BE2C (cell line): ENCODE measurements around the gene RNF152. TPM values are rescaled to one million over a fixed set of nuclear protein-coding genes. Genes with fewer than 3 reads are reported as not detected.

Experiments used
- DNase-seq: peaks from one replicate; pipeline ENCODE4 v3.0.0-alpha.2; 2020
- H3K27me3 ChIP-seq: fragments of 250-450 bp; sonication (Bioruptor Pico); 2 replicates; pipeline ENCODE4 v1.5.1; 2020; ENCODE audit warnings: mild to moderate bottlenecking
- H3K36me3 ChIP-seq: fragments of 250-450 bp; sonication (Bioruptor Pico); 2 replicates; pipeline ENCODE4 v1.5.1; 2020; ENCODE audit warnings: mild to moderate bottlenecking
- H3K4me1 ChIP-seq: fragments of 250-450 bp; sonication (Bioruptor Pico); 2 replicates; pipeline ENCODE4 v1.5.1; 2020
- H3K4me3 ChIP-seq: 2 replicates; pipeline ENCODE4 v1.5.1; 2011; ENCODE audit warnings: low read depth, low read length
- H3K9me3 ChIP-seq: fragments of 250-450 bp; sonication (Bioruptor Pico); 2 replicates; pipeline ENCODE4 v1.5.1; 2020
- polyA plus RNA-seq: library from polyadenylated mRNA; unstranded; fragments of >200 nt; gene quantifications from one replicate; pipeline ENCODE4 v1.2.1, GENCODE V29; 2012; ENCODE audit warnings: low read depth, missing spikeins; ENCODE audit not compliant: insufficient read length, insufficient read depth
- TF ChIP-seq, protein P1 (sequence below): IDR thresholded peaks from 2 replicates; pipeline ENCODE4 v1.5.1; 2012; ENCODE audit warnings: mild to moderate bottlenecking, low read depth, low read length

Gene RNF152, protein sequence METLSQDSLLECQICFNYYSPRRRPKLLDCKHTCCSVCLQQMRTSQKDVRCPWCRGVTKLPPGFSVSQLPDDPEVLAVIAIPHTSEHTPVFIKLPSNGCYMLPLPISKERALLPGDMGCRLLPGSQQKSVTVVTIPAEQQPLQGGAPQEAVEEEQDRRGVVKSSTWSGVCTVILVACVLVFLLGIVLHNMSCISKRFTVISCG
- 0.22 TPM for polyA plus RNA-seq

DNA sequence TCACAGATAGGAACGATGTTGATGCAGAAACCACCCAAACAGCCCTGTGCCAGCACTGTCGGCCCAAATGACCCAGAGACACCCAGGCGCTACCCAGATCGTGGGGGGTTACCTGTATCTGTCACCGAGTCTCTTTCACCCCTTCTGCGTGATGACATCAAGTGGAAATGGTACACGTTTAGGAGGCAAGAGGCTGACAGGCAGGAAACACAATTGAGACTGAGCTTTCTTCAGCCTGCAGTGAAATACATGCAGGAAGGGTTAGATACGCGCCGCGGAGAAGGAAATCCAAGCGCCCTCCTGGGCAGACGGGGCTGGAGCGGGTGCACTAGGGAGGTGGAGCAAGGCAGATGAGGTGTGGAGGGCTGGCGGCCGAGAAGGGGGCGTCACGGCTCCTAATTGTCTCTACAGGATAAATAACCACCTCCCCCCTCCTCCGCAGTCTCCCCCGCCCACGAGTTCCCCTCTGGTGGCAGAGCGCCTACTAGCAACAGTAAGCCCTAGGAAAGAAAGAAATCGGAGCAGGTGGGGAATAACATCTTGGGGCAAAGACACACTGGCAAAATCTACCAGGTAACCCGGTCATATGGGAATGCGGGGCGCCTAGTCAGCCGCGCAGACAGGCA lies at the start of gene RNF152:
Gene RNF152 (minus strand): TSS at position 325 of the 626 bp plus-strand sequence. CDS start 76,544 bp downstream, outside the sequence.
- peaks cover 12% of the 10 kb centered on the region for H3K27me3 ChIP-seq
- peak; percentile 23 for DNase-seq
- no peaks in the 10 kb centered on the region for H3K4me1 ChIP-seq
- TF ChIP-seq, protein P1, sequence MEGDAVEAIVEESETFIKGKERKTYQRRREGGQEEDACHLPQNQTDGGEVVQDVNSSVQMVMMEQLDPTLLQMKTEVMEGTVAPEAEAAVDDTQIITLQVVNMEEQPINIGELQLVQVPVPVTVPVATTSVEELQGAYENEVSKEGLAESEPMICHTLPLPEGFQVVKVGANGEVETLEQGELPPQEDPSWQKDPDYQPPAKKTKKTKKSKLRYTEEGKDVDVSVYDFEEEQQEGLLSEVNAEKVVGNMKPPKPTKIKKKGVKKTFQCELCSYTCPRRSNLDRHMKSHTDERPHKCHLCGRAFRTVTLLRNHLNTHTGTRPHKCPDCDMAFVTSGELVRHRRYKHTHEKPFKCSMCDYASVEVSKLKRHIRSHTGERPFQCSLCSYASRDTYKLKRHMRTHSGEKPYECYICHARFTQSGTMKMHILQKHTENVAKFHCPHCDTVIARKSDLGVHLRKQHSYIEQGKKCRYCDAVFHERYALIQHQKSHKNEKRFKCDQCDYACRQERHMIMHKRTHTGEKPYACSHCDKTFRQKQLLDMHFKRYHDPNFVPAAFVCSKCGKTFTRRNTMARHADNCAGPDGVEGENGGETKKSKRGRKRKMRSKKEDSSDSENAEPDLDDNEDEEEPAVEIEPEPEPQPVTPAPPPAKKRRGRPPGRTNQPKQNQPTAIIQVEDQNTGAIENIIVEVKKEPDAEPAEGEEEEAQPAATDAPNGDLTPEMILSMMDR = no peak
- no peaks in the 10 kb centered on the region for H3K9me3 ChIP-seq
- no peaks in the 10 kb centered on the region for H3K36me3 ChIP-seq
- peak within 1 kb of the TSS; percentile 38 for H3K4me3 ChIP-seq

DNA sequence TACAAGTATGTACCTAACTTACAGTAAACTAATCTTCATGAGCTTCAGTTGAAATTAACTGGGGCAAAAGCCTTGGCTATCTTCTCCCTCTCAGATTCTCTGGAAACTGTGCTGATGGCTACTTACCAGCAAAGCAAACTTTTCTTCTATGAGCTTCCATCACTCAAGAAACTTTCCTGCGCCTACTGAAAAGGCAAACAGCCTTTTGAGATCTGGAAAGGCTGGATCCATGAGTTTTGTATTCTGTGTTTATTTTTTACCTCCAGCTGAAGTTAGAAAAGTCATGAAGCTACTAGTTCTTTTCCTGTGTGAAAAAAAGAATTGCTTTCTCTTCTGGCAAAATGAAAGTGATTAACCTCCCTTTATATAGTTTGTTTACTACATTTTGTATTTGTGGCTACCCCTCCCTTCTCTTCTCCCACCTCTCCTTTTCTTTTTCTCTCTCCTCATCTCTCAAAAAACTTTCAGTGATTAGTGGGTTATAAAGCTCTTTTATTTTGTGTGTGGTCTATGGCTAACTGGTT lies 49.2 kb upstream of the RNF152 start:
- Histone ChIP-seq H3K27me3 (no peaks in the 10 kb centered on the region), H3K36me3 (no peaks in the 10 kb centered on the region), H3K4me1 (no peaks in the 10 kb centered on the region), H3K9me3 (no peaks in the 10 kb centered on the region), H3K4me3 (no peak overlapping the region)
- DNase-seq = no peak
- TF ChIP-seq, protein P1 = no peak

DNA sequence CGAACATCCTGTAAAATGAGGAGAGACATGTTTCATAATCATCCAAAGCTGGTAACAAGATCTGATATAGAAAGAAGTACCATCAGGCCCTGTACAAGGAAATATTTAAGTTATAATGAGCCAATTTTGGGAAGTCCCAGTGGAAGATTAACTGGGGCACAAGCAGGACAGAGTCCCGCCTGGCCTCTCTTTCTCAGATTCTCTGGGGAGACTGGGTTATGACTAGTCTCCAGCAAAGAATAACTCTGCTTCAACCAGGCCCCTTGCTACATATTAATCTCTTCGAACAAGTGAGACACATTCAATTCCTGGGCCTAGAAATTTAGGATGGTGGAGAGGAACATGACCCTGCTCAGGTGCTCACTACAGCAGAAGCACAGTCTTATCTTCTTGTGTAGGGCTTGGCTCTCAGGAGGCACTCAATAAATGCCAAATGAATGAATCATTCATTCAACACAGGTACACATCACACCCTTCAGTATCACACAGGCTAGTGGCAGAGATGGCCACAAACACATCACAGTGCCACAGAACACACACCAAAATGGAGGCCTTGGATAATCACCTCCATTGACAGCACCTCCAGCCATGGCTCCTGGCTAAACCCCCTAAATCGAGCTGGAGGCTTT lies 46.4 kb upstream of the RNF152 start:
- no peak for DNase-seq

DNA sequence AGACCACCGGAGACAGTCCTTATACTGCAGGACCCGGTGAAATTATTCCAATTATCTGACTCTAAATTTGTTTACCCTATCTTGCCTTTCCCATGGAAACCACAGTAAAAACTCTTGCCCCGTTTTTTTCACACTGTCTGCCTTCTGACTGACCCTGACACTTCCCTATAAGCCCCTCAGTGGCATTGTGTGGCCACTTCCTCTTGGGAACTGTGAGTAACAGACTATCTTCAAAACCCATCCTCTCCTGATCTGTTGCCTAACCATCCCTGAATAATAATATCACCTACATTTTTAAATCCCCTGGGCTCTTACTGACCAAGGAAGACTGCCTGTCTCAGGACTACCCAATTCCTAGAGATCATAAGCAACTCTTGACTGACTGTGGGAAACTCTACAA lies 42.6 kb upstream of the RNF152 start:
- H3K36me3 ChIP-seq = no peaks in the 10 kb centered on the region
- H3K4me3 ChIP-seq = no peak overlapping the region
- no peaks in the 10 kb centered on the region for H3K9me3 ChIP-seq
- no peaks in the 10 kb centered on the region for H3K4me1 ChIP-seq
- DNase-seq = no peak
- H3K27me3 ChIP-seq = no peaks in the 10 kb centered on the region
- TF ChIP-seq, protein P1 = no peak

More for the DNA sequence above, 46.4 kb upstream of the RNF152 start:
- Histone ChIP-seq H3K4me3 (no peak overlapping the region), H3K9me3 (no peaks in the 10 kb centered on the region), H3K36me3 (no peaks in the 10 kb centered on the region), H3K4me1 (no peaks in the 10 kb centered on the region), H3K27me3 (no peaks in the 10 kb centered on the region)
- TF ChIP-seq, protein P1 = no peak

DNA sequence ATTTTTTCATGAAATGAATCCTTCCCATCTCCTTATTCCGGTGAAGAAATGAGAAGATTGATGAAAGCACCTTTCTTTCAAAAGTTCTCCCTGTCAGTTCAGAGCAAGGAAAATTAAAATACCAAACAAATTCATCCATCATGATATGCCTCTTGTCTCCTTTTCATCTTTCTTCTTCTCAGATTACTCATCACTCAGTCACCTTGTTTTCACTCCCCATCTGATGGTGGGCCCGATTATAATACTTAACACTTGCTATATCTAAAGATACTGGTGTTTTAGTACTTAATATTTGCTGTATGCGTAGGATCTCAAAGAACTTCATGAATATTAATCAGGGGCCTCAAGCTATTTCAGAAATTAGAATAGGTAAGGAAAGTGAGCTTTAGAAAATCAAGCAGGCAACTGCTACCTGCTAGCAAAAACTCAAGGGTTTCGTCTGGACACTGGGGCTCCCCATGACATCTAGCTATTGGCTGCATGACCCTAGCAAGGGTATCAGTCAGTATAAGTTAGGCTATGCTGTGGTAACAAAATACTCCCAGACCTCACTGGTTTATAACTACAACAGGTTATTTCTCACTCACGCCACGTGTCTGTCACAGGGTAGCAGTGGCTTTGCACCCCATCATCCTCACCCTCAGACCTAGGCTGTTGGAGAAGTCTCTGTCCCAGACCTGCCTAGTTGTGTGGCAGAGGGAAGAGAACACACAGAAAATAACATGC lies 39.0 kb upstream of the RNF152 start:
- no peaks in the 10 kb centered on the region for H3K27me3 ChIP-seq
- no peaks in the 10 kb centered on the region for H3K4me1 ChIP-seq
- H3K36me3 ChIP-seq = no peaks in the 10 kb centered on the region
- H3K9me3 ChIP-seq = no peaks in the 10 kb centered on the region
- DNase-seq = no peak
- H3K4me3 ChIP-seq = no peak overlapping the region
- TF ChIP-seq, protein P1 = no peak
